H54 (cell line): ENCODE measurements around the gene GUCD1.
"Not testable (repeated sequence)": the region's sequence is repeated elsewhere in the genome, so short reads cannot be mapped to it uniquely, and the experiment has no call there.

ENCODE experiments used
- DNase-seq: peaks from one replicate; pipeline ENCODE4 v3.0.0; 2011; ENCODE audit warnings: low spot score, mixed read lengths; ENCODE audit not compliant: insufficient read length
- FAIRE-seq: peaks from 3 replicates; lab custom pipeline; 2011; peaks lifted over from hg19 to GRCh38; lab: Jason Lieb, UNC
- POLR2A ChIP-seq: IDR thresholded peaks from 2 replicates; pipeline ENCODE4 v1.6.1; 2011; ENCODE audit warnings: low read depth, mild to moderate bottlenecking, low read length

Gene GUCD1

DNA sequence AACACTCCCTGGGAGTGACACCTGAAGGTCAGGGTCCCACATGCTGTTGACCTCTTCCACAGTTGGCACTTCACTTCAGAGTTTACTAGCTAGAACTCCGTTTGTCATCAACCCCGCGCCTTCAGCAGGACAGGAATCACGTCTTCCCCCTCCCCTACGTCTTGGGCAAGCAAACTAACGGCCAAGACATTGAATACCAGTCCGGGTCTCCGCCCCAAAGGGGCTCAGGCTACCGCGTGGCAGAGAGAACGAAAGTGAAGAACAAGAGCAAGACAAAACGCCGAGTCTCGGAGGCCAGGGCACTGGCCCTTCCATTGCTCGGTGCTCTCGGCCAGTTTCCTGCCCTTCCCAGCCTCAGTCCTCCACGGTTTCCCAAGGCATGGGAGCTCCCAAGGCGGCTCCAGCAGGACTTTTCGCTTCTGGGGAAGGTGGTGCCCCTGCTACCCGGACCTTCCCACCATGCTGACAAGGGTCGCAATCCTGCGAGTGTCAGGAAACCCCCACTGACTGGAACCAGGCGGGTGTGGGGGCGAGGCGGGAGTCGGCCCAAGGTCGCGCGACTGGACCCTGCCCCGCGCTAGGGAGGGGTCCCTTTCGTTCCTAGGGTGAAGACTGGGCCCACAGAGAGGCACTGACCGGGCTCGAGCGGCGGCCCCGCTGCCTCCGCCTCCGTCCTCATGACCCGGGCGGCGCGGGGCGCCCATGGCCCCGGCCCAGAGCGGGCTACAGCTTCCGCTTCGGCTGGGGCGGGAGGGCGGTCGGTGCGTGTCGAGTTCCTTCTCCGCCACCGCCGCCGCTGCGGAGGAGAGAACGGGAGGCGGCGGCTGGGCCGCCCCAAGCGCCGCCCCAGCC is at the start of gene GUCD1:
Gene GUCD1 (minus strand): TSS at position 826 of the 852 bp plus-strand sequence. CDS start 147 bp downstream, at position 679.
- DNase-seq (peak; percentile 27), FAIRE-seq (no peak)
- peak; percentile 60 for TF ChIP-seq POLR2A

DNA sequence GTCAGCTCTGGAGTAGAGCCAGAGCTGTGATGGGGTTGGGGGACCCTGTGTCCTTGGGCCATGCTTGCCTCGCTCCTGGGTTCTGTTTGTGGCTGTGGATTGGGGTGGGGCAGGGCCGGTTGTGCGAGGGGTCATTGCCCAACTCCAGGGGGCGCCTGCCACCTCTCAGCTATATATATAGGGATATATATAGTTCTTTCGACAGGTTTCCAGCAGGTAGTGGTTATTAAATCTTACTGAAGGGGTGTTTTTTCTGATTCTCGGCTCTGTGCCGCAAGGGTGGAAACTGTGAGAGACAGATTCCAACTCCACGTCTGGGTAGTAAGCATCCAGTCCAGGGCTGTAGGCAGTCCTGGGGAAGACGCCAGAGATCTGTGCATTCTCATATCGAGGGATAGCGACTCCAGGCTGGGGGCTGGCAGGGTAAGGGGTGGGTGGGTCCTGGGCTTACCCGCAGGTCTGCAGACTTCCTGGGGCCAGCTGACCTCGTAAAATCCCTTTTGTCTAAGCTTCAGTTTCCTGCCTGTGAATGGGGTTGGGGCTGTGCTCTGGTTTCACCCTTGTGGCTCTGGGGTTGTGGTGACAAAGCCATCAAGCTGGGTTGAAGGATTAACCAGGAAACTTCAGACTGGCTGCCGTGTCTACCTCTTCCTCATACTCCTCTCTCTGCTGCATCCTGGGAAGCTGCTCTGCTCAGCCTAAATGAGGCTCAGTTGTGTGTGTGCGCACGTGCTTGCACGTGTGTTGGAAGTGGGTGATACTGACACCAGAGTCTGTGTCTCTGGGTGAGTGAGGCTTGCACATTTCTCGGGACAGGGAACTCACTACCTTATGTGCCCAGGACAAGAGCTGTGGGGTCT is 49.1 kb upstream of the GUCD1 start:
- not testable (repeated sequence) for DNase-seq, FAIRE-seq

DNA sequence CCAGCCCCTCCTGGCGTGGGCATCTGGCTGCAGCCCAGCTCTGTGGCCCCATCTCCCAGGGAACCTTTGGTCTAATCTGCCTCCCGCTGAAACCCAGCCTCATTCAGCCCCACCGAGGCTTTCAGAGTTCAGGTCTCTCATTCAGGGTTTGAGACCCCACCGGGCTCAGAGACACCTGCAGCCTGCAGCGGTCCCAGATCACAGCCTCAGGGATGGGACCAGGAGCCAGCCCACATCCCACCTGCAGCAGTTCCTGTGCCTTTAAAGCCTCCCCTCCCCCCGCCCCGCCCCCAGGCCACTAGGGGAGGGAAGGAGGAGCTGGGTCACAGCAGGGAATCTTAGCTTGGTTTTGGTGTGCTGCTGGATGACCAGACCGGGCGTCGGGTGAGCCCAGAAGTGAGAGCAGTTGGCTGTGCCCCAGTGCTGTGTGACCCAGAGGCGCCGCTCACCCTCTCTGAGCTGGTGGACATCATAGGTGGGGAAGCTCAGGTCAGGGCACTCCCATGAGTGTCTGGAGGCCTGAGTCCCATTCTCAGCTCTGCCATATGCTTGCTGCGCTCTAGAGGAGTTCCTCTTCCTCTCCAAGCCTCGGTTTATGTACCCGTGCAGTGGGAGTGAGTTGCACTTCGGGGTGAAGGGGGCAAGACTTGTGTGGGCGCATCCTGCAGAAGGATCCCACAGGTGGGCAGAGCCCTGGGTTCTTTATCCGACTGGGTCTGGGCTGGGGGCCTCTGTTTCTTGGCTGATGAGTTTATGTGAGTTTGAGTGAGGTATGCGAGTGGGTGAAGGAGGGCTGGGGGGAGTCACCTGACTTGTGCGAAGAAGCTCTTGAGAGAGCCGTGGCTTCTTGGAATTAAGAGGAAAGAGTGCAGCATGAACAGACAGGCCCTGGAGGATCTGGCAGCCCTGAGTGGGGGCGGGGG is 48.2 kb upstream of the GUCD1 start, which contains the start of gene GGT1:
Gene GGT1 (plus strand): TSS at position 347 of the 923 bp plus-strand sequence. CDS start 7,889 bp downstream, outside the sequence.
- FAIRE-seq, DNase-seq: not testable (repeated sequence)

- DNase-seq, FAIRE-seq: not testable (repeated sequence)
Observed at GRCh38 chr22:24602105-24602749, 47.3 kb upstream of the GUCD1 start.

- TF ChIP-seq POLR2A = no peak
- no peak for DNase-seq
- FAIRE-seq = no peak
Observed at GRCh38 chr22:24601217-24602104, 46.5 kb upstream of the GUCD1 start.

DNA sequence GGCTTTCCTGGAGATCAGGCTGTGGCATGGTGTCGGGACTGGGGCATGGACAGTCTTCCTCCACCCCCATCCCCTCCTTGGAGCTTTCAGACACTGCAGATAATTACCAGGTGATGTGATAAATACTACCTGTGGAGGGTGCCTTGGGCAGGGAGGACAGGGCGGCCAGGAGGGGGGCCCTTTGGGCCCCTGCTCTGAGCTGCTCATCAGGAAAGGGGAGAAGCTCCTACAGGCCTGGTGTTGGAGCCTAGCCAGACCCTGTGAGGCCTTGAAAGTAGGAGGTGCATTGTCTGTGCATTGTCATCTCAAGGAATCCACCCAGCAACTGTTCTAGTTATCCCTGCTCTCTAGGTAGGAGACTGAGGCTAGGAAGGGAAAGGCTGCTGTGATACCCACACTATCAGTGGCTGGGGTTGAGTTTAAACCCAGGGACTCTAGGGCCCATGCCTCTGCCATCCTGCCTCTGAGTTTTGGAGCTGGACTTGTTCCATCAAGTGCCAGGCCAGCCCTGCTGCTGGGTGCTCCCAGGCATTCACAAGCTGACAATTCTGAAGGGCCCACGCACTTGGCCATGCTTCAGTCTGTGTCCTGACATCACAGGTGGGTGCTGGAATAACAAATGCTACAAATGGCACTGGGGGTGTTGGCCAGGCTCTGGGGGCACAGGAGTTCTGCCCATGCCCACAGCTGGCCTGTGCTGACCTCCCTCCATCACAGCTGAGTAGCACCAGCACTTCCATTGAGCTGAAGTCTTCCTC is 45.2 kb upstream of the GUCD1 start:
- not testable (repeated sequence) for FAIRE-seq, DNase-seq

GRCh38 chr22:24599514-24599913 is 44.6 kb upstream of the GUCD1 start:
- no peak for DNase-seq
- no peak for TF ChIP-seq POLR2A
- no peak for FAIRE-seq

DNA sequence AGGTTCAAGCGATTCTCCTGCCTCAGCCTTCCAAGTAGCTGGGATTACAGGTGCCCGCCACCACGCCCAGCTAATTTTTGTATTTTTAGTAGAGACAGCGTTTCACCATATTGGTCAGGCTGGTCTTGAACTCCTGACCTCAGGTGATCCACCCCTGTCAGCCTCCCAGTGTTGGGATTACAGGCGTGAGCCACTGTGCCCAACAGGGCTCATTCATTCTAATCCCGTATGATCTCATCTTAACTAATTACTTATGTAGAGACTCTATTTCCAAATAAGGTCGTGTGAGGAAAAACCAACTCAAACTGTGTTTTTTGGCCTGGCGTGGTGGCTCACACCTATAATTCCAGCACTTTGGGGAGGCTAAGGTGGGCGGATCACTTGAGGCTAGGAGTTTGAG is 42.1 kb upstream of the GUCD1 start:
- not testable (repeated sequence) for FAIRE-seq, DNase-seq

DNA sequence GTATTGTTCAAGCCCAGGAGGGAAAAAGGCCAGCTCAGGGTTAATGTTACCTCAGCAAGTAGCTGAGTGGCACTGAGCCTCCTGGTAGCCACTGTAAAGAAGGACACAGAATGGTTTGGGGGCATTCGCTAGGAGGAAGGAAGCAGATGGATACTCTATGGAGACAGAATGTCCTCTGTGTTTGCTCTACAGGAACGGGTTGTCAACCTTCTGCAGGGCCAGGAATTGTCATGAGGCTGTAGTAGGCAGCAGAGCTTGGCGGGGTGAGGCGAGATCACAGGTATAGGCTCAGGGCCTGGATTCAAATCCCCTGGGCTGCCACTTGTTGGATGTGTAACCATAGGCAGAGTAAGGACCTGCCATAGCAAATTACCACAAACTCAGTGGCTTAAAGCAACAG is 40.9 kb upstream of the GUCD1 start:
- no peak for TF ChIP-seq POLR2A
- FAIRE-seq = no peak
- DNase-seq = no peak

GRCh38 chr22:24595228-24595627 is 40.3 kb upstream of the GUCD1 start:
- FAIRE-seq (no peak), DNase-seq (no peak)
- TF ChIP-seq POLR2A = no peak

GRCh38 chr22:24594569-24595120 is 39.7 kb upstream of the GUCD1 start:
- TF ChIP-seq POLR2A = no peak

More at GRCh38 chr22:24594569-24595120, 39.7 kb upstream of the GUCD1 start:
- FAIRE-seq (no peak), DNase-seq (no peak)
